HCT116 (cell line): ENCODE data around the gene FAM13A.

Source experiments
- CEBPB ChIP-seq: IDR thresholded peaks from 2 replicates; pipeline ENCODE4 v1.6.1; 2012; ENCODE audit warnings: low read depth
- CTCF ChIP-seq, 3 experiments: fragments of 200-600 bp in 1 of 3; sonication (generic) in 1 of 3; IDR thresholded peaks in 2 of 3; conservative IDR thresholded peaks in 1 of 3; 2 replicates each; pipeline ENCODE4 v1.5.1; 2012 to 2017; ENCODE audit warnings: low read depth in 2 of 3, low read length in 2 of 3, antibody characterized with exemption in 1 of 3, borderline replicate concordance in 1 of 3, control low read depth in 1 of 3, mild to moderate bottlenecking in 1 of 3, mixed read lengths in 1 of 3, mixed run types in 1 of 3, moderate library complexity in 1 of 3; ENCODE audit not compliant: insufficient read depth in 1 of 3
- EGR1 ChIP-seq: IDR thresholded peaks from 2 replicates; pipeline ENCODE4 v1.6.1; 2012; ENCODE audit warnings: low read depth
- ELF1 ChIP-seq: IDR thresholded peaks from 2 replicates; pipeline ENCODE4 v1.6.1; 2012; ENCODE audit warnings: low read depth, borderline replicate concordance
- EZH2 ChIP-seq: fragments of 200-600 bp; sonication (generic); IDR thresholded peaks from 2 replicates; pipeline ENCODE4 v1.6.1; 2017; ENCODE audit warnings: antibody characterized with exemption, mixed run types
- JUND ChIP-seq: IDR thresholded peaks from 2 replicates; pipeline ENCODE4 v1.6.1; 2012
- MAX ChIP-seq: IDR thresholded peaks from 2 replicates; pipeline ENCODE4 v1.6.1; 2012
- POLR2A ChIP-seq: IDR thresholded peaks from 2 replicates; pipeline ENCODE4 v1.7.0; 2011; ENCODE audit warnings: borderline replicate concordance; ENCODE audit not compliant: insufficient read depth, insufficient read length; ENCODE audit errors: extremely low read depth
- RAD21 ChIP-seq: IDR thresholded peaks from 2 replicates; pipeline ENCODE4 v1.6.1; 2012; ENCODE audit warnings: low read depth, mild to moderate bottlenecking
- REST ChIP-seq: IDR thresholded peaks from 2 replicates; pipeline ENCODE4 v1.6.1; 2012; ENCODE audit warnings: low read depth
- SP1 ChIP-seq: IDR thresholded peaks from 2 replicates; pipeline ENCODE4 v1.6.1; 2012; ENCODE audit warnings: low read depth
- YY1 ChIP-seq: IDR thresholded peaks from 2 replicates; pipeline ENCODE4 v1.6.1; 2011; ENCODE audit warnings: low read length, low read depth, moderate library complexity, mild to moderate bottlenecking; ENCODE audit not compliant: insufficient replicate concordance; ENCODE audit errors: extremely low read depth

- TF ChIP-seq EZH2 (no peak), CTCF (IDR thresholded peaks at IDR 0.05 in 2 of 3, conservative IDR thresholded peaks at IDR 0.05 in 1 of 3; ENCODE audit: borderline replicate concordance in 1 of 3, insufficient read depth in 1 of 3, low read depth in 2 of 3, low read length in 2 of 3) (no peak), YY1 (no peak), SP1 (no peak), REST (no peak), RAD21 (no peak), POLR2A (no peak), EGR1 (no peak), CEBPB (no peak), MAX (no peak), ELF1 (no peak), JUND (no peak)
Measured at GRCh38 chr4:88793475-88793874, 263.5 kb downstream of the FAM13A start.
